Measurements from ENCODE around the gene SLC4A2.
"Not testable (repeated sequence)": the region's sequence is repeated elsewhere in the genome, so short reads cannot be mapped to it uniquely, and the experiment has no call there.

SLC4A2 gene

GRCh38 chr7:151026771-151027727, 32.3 kb upstream of the SLC4A2 start:
- peak; percentile 59 for DNase-seq

- not testable (repeated sequence) for DNase-seq
These were observed 31.7 kb upstream of the SLC4A2 start for GRCh38 chr7:151027728-151028130.

GRCh38 chr7:151028131-151028947, 31.1 kb upstream of the SLC4A2 start, which contains the start of gene ABCB8:
TSS of gene ABCB8 (plus strand) at chr7:151028450. CDS start at chr7:151028516, 66 bp downstream.
- peak; percentile 98 for DNase-seq

GRCh38 chr7:151028948-151029501, 30.4 kb upstream of the SLC4A2 start:
- DNase-seq: no peak

- DNase-seq: no peak
These were observed 28.4 kb upstream of the SLC4A2 start for GRCh38 chr7:151031011-151031410.

- DNase-seq: no peak
These were observed 26.2 kb upstream of the SLC4A2 start for GRCh38 chr7:151032936-151033863.

- DNase-seq: no peak
These were observed 25.5 kb upstream of the SLC4A2 start for GRCh38 chr7:151033864-151034249.

GRCh38 chr7:151034312-151035025, 24.9 kb upstream of the SLC4A2 start:
- no peak for DNase-seq

GRCh38 chr7:151035026-151035717, 24.2 kb upstream of the SLC4A2 start:
- DNase-seq: no peak

- no peak for DNase-seq
These were observed 23.5 kb upstream of the SLC4A2 start for GRCh38 chr7:151035902-151036301.

GRCh38 chr7:151038951-151039849, 20.2 kb upstream of the SLC4A2 start:
- peak; percentile 90 for DNase-seq

- no peak for DNase-seq
These were observed 19.4 kb upstream of the SLC4A2 start for GRCh38 chr7:151039850-151040548.

- DNase-seq: no peak
These were observed 18.6 kb upstream of the SLC4A2 start for GRCh38 chr7:151040616-151041375.

- not testable (repeated sequence) for DNase-seq
These were observed 15.9 kb upstream of the SLC4A2 start for GRCh38 chr7:151043449-151043848.

- DNase-seq: no peak
These were observed 15.4 kb upstream of the SLC4A2 start for GRCh38 chr7:151043959-151044358.

- DNase-seq: no peak
These were observed 14.1 kb upstream of the SLC4A2 start for GRCh38 chr7:151045262-151045661.

GRCh38 chr7:151045967-151046366, 13.4 kb upstream of the SLC4A2 start:
- no peak for DNase-seq
